ENCODE results near the gene VENTX. TPM values are rescaled to one million over a fixed set of nuclear protein-coding genes. Genes with fewer than 3 reads are reported as not detected.
"Not testable (repeated sequence)": the region's sequence is repeated elsewhere in the genome, so short reads cannot be mapped to it uniquely, and the experiment has no call there.

The VENTX gene
- total RNA-seq, 2 experiments from 2014 or later = not detected

DNA sequence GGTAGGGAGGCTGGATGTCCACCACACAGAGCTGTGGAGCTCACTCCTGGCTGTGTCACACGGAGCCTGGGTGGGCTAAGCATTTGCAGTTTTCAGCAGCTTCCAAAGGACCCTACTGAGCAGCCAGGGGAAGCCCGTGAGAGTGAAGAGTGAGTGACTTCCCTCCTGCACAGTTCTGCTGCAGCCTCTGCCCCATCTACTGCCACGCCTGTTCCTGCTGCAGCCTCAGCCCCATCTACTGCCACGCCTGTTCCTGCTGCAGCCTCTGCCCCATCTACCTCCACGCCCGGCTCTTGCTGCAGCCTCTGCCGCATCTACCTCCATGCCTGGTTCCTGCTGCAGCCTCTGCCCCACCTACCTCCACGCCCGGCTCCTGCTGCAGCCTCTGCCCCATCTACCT lies 26.8 kb downstream of the VENTX start:
- H3K36me3 Mint-ChIP-seq (ENCODE audit: low read depth) = peaks cover 26% of the 10 kb centered on the region
- ATAC-seq = no peak
- no peak overlapping the region for H3K27ac Mint-ChIP-seq
- H3K4me3 Mint-ChIP-seq = no peak overlapping the region
- CTCF ChIA-PET = interaction anchor here (0.6 to 1.5 kb wide), 2 partner anchors 11 to 205 kb away, joined by 4 to 7 read pairs; no protein-coding TSS in a partner anchor
- peaks cover 53% of the 10 kb centered on the region for H3K4me1 Mint-ChIP-seq
- peak; percentile 40 for DNase-seq
- no peaks in the 10 kb centered on the region for H3K27me3 Mint-ChIP-seq
- intact Hi-C loops (cut with DNase I, micrococcal nuclease) = loop anchor here (5.0 kb wide), 3 partner anchors 43 to 957 kb away; partner anchors contain the start of genes LRRC27 (in 1 of the 2), STK32C (in 1 of the 2), TUBGCP2 (in 1 of the 2) and ZNF511 (in 1 of the 2)
- H3K9me3 Mint-ChIP-seq (ENCODE audit: low read depth) = no peaks in the 10 kb centered on the region
- POLR2A ChIA-PET = no interaction called here

DNA sequence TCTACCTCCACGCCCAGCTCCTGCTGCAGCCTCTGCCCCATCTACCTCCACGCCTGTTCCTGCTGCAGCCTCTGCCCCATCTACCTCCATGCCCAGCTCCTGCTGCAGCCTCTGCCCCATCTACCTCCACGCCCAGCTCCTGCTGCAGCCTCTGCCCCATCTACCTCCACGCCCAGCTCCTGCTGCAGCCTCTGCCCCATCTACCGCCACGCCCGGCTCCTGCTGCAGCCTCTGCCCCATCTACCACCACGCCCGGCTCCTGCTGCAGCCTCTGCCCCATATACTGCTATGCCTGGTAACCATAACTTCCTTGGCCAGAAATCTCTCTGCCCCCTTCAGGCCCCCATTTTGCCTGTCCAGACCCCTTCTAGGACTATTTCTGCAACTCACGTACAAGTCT lies 27.4 kb downstream of the VENTX start:
- intact Hi-C loops (cut with DNase I, micrococcal nuclease); H3K4me3 Mint-ChIP-seq; ATAC-seq; POLR2A ChIA-PET; H3K27ac Mint-ChIP-seq; H3K9me3 Mint-ChIP-seq (ENCODE audit: low read depth); DNase-seq; H3K27me3 Mint-ChIP-seq: not testable (repeated sequence)
- CTCF ChIA-PET = interaction anchor here (1.5 kb wide), 1 partner anchor 10 kb away, joined by 7 read pairs; no protein-coding TSS in a partner anchor
- Mint-ChIP-seq H3K36me3 (ENCODE audit: low read depth) (peaks cover 27% of the 10 kb centered on the region), H3K4me1 (peaks cover 47% of the 10 kb centered on the region)

DNA sequence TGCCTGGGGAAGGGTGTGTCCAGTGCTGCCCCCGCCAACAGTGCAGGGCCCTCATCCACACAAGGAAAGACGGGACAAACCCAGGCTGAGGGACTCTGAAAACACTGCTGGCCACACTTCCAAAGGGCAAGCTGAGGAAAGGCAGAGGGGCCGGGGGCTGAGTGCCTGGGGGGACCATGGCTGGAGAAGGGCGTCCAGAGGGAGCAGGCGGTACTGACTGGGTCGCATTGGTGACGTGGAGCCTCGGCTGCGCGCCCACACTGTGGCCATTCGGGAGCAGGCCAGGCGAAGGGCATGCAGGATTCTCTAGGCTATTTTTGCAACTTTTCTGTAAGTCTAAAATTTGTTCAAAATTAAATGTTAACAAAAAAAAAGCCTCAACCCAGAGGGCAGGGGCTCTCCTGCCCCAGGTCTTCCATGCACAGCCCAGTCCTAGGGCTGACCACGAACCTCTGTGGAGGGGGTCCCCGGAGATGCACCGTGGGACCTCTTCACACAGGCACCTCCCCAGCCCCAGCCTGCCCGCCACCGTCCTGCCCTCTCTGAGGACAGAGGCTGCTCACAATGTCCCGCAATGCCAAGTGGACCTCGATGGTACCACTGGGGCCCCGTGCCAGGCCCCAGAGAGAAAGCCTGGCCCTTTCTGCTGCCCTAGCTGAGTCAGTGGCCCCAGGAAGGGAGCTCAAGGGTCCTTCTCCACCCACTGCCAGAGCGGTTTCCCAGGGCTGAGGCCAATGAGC lies 28.6 kb downstream of the VENTX start:
- Mint-ChIP-seq H3K36me3 (ENCODE audit: low read depth) (peaks cover 33% of the 10 kb centered on the region), H3K27me3 (no peaks in the 10 kb centered on the region), H3K4me1 (peaks cover 35% of the 10 kb centered on the region), H3K4me3 (no peak overlapping the region), H3K9me3 (ENCODE audit: low read depth) (no peaks in the 10 kb centered on the region), H3K27ac (no peak overlapping the region)
- ChIA-PET POLR2A (interaction anchor here (0.6 kb wide), 1 partner anchor 9 kb away, joined by 3 read pairs; no protein-coding TSS in a partner anchor), CTCF (interaction anchor here (1.1 kb wide), 1 partner anchor 497 kb away, joined by 3 read pairs; no protein-coding TSS in a partner anchor)
- intact Hi-C loops (cut with DNase I, micrococcal nuclease) = no loop called here
- no peak for DNase-seq
- no peak for ATAC-seq

DNA sequence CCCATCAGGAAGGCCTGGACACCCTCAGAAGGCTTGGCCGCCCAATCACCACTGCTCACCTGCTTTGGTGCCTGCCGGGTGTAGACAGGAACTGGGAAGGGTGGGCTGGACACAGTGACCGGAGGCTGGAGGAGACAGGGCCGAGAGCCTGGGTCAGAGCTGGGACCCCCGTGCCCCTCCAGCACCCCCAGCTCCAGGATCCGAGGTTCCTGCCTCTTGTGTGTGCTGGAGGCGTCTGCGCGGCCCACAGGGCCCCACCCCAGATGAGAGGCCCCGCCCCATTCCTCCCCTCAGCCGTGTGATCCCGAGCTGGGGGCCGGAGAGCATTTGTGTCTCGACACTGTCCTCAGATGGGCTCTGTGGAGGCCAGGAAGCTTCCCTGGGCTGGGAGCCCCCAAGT lies 29.6 kb downstream of the VENTX start:
- Mint-ChIP-seq H3K9me3 (ENCODE audit: low read depth) (no peaks in the 10 kb centered on the region), H3K36me3 (ENCODE audit: low read depth) (peaks cover 36% of the 10 kb centered on the region), H3K27ac (no peak overlapping the region), H3K27me3 (no peaks in the 10 kb centered on the region), H3K4me1 (peaks cover 31% of the 10 kb centered on the region), H3K4me3 (no peak overlapping the region)
- DNase-seq = no peak
- intact Hi-C loops (cut with DNase I, micrococcal nuclease) = no loop called here
- no peak for ATAC-seq
- CTCF ChIA-PET = interaction anchor here (0.5 kb wide), 1 partner anchor 224 kb away, joined by 3 read pairs; no protein-coding TSS in a partner anchor
- POLR2A ChIA-PET = no interaction called here

DNA sequence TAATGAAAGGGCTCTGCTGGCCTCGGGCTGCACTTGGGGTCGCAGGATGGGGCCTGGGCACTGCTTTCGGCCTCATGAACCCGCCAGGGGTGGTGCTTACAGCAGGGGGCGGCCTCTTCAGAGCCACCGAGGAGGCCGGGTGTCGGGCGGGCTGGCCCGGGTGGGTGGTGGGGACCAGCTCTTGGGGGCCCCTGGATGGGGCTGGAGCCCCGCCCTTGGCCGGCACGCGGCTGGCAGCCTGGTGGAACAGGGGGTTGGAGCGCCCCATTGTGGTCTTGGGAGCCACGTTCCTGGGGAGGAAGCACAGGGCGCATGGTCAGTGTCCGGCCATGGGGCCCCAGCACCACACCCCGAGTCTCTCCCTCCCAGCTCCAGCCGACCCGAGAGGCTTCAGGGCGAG lies 30.2 kb downstream of the VENTX start:
- ATAC-seq (no peak), DNase-seq (no peak)
- Mint-ChIP-seq H3K9me3 (ENCODE audit: low read depth) (no peaks in the 10 kb centered on the region), H3K27ac (no peak overlapping the region), H3K4me1 (peaks cover 26% of the 10 kb centered on the region), H3K4me3 (no peak overlapping the region), H3K27me3 (no peaks in the 10 kb centered on the region), H3K36me3 (ENCODE audit: low read depth) (peaks cover 36% of the 10 kb centered on the region)
- CTCF ChIA-PET = no interaction called here
- POLR2A ChIA-PET = no interaction called here
- intact Hi-C loops (cut with DNase I, micrococcal nuclease) = no loop called here

DNA sequence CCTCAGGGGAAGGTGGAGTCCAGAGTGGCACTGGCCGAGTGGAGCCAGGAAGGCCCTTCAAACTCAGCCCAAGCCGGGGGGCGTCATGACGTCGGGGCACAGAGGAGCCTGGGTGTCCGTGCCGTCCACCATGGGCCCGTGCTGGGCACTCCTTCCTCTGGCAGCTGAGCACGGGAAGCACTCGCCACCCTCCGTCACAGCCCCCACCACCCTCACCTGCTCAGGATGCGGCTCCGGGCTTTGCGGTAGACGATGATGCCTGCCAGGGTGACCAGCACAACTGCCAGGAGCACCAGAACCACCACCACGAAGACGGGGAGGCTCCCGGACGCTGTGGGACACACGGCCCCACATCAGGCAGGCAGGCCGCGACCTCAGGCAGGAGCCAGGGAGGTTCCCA lies 30.9 kb downstream of the VENTX start:
- intact Hi-C loops (cut with DNase I, micrococcal nuclease) = no loop called here
- Mint-ChIP-seq H3K36me3 (ENCODE audit: low read depth) (peaks cover 32% of the 10 kb centered on the region), H3K4me1 (peaks cover 21% of the 10 kb centered on the region), H3K27me3 (no peaks in the 10 kb centered on the region), H3K27ac (no peak overlapping the region), H3K9me3 (ENCODE audit: low read depth) (no peaks in the 10 kb centered on the region), H3K4me3 (no peak overlapping the region)
- ChIA-PET POLR2A (no interaction called here), CTCF (no interaction called here)
- ATAC-seq = no peak
- DNase-seq = no peak

DNA sequence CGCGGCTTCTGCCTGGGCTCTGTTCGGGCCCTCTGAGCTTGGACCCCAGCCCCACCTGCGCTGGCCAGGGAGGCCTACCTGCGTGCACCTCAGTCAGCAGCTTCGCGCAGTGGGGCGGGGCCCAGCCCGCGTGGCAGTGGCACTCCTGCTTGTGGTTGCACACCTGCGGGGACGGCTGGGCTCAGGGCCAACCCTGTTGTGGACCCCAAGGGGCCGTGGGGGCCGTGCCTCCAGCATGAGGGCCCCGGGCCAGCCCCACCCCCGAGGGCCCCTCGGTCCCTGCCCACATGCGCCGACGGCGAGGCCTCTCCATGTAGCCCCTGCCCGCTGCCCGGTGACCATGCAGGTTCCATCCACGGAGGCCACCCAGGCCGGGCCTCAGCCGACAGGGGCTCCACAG lies 31.7 kb downstream of the VENTX start:
- POLR2A ChIA-PET = no interaction called here
- H3K36me3 Mint-ChIP-seq (ENCODE audit: low read depth) = peaks cover 26% of the 10 kb centered on the region
- peaks cover 15% of the 10 kb centered on the region for H3K4me1 Mint-ChIP-seq
- no peaks in the 10 kb centered on the region for H3K9me3 Mint-ChIP-seq (ENCODE audit: low read depth)
- CTCF ChIA-PET = no interaction called here
- ATAC-seq (no peak), DNase-seq (no peak)
- H3K27ac Mint-ChIP-seq = no peak overlapping the region
- H3K27me3 Mint-ChIP-seq = no peaks in the 10 kb centered on the region
- H3K4me3 Mint-ChIP-seq = no peak overlapping the region
- intact Hi-C loops (cut with DNase I, micrococcal nuclease) = no loop called here

DNA sequence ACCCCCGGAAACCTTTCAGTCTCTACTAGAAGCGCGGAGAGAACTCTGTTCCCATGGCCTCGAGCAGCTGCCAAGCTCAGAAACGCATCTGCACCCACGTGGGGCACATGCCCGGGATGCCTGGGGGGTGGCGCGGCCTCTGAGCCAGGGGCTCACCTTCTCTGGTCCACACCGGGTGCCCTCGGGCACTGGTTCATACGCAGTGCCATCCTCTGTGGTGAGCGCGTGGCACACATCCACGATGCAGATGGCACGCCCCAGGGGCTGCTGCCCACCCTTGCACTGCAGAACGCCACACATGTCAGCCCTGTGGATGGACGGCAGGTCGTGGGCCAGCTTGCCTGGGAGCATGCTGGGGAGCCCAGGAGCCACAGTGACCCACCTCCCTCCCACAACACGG lies 32.5 kb downstream of the VENTX start:
- peaks cover 13% of the 10 kb centered on the region for H3K4me1 Mint-ChIP-seq
- no peaks in the 10 kb centered on the region for H3K9me3 Mint-ChIP-seq (ENCODE audit: low read depth)
- intact Hi-C loops (cut with DNase I, micrococcal nuclease) = no loop called here
- no peak overlapping the region for H3K4me3 Mint-ChIP-seq
- H3K27me3 Mint-ChIP-seq = no peaks in the 10 kb centered on the region
- DNase-seq (no peak), ATAC-seq (no peak)
- H3K36me3 Mint-ChIP-seq (ENCODE audit: low read depth) = peaks cover 30% of the 10 kb centered on the region
- ChIA-PET CTCF (no interaction called here), POLR2A (no interaction called here)
- no peak overlapping the region for H3K27ac Mint-ChIP-seq

DNA sequence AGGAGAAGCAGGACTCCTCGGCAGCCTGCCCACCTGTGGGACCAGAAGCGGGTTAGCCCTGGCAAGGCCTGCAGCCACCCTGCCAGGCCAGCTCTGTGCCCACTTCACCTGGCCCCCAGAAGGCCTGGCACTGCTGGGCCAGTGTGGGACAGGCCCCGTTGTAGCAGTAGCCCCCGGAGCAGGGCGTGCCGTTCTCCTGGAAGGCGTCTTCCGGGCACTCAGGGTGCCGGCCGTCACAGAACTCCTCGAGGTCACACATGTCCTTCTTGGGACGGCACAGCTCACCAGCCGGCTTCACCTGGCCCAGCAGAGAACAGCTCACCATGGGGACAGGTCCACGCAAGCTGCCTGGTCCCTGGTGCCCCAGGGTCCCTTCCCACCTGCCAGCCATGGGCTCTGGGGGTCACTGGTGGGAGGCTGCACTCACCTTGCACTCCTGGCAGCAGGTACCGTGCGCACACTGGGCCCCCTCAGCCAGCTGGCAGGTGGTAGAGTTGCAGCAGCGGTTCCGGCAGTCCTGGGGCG lies 33.2 kb downstream of the VENTX start:
- Mint-ChIP-seq H3K27me3 (no peaks in the 10 kb centered on the region), H3K4me3 (no peak overlapping the region), H3K9me3 (ENCODE audit: low read depth) (no peaks in the 10 kb centered on the region), H3K4me1 (peaks cover 7% of the 10 kb centered on the region), H3K36me3 (ENCODE audit: low read depth) (peaks cover 25% of the 10 kb centered on the region), H3K27ac (no peak overlapping the region)
- CTCF ChIA-PET = no interaction called here
- no peak for ATAC-seq
- POLR2A ChIA-PET = no interaction called here
- no peak for DNase-seq
- intact Hi-C loops (cut with DNase I, micrococcal nuclease) = no loop called here

DNA sequence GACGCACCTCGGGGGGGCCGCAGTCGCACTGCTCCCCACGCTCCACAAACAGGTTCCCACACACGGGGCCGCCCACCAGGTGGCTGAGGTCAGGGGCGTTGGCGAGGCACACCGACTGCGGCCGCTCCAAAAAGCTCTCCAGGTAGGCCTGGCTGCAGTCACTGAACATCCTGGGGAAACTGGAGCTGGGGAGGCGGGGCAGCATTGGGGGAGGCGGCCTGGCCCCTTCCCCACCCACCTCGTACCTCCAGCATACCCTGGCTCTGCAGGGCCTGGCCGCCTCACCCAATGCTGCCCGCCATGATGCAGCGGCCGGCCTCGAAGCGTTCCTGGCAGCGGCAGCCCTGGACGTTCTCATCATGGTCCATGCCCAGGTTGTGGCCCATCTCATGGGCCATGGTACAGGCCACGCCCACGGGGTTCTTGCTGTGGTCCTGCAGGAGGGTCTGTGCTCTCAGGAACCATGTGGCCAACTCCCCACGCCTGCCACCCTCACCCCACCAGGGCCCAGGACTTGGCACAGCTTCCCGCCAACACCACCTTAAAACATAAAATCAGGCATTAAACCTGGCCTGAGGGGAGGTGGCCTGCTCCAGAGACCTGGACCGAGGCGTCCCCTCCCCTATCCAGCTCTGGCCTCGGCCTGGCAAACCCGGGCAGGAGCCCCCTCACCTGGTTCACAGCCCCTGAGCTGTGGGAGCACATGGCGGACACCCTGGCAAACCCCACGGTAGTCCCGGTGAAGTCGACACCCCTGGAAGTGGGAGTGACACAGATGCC lies 34.1 kb downstream of the VENTX start:
- no peak overlapping the region for H3K4me3 Mint-ChIP-seq
- POLR2A ChIA-PET = no interaction called here
- CTCF ChIA-PET = interaction anchor here (0.6 kb wide), 1 partner anchor 36 kb away, joined by 3 read pairs; no protein-coding TSS in a partner anchor
- DNase-seq (no peak), ATAC-seq (no peak)
- intact Hi-C loops (cut with DNase I, micrococcal nuclease) = no loop called here
- peaks cover 22% of the 10 kb centered on the region for H3K36me3 Mint-ChIP-seq (ENCODE audit: low read depth)
- H3K27me3 Mint-ChIP-seq = no peaks in the 10 kb centered on the region
- peaks cover 3% of the 10 kb centered on the region for H3K4me1 Mint-ChIP-seq
- no peak overlapping the region for H3K27ac Mint-ChIP-seq
- no peaks in the 10 kb centered on the region for H3K9me3 Mint-ChIP-seq (ENCODE audit: low read depth)

DNA sequence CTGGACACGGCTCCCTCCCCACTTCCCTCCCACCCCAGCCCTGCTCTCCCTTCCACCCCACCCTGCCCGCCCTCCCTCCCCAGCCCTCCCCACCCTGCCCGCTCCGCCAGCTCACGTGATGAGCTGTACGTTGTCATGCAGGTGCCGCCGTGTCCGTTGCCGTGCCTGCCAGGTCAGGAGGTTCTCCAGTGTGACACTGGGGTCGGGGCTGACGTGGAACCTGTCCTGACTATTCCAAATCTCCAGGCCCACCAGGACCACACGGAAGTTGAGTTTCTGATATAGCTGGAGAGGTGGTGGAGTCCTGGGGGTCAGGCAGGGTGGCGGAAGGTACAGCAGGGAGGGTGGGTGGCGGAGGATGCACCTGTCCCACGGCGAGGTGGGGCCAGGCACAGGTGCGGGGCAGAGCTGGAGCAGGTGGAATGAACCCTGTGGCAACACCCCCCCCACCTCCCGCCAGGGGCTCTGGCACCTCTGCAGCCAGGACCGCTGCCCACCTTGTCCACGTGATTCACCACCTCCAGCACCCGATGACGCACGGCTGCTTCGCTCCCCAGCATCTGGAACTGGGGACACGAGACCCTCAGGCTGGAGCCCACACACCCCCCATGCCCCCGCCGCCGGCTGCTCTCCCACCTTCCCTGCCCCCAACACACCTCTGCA lies 34.8 kb downstream of the VENTX start:
- POLR2A ChIA-PET = no interaction called here
- Mint-ChIP-seq H3K27me3 (no peaks in the 10 kb centered on the region), H3K27ac (no peak overlapping the region), H3K4me1 (peaks cover 3% of the 10 kb centered on the region), H3K4me3 (no peak overlapping the region), H3K9me3 (ENCODE audit: low read depth) (no peaks in the 10 kb centered on the region), H3K36me3 (ENCODE audit: low read depth) (peaks cover 22% of the 10 kb centered on the region)
- intact Hi-C loops (cut with DNase I, micrococcal nuclease) = no loop called here
- no peak for DNase-seq
- ATAC-seq = no peak
- CTCF ChIA-PET = no interaction called here

All from activated CD4-positive, alpha-beta T cell treated with anti-CD3 and anti-CD28 coated beads for 36 hours (primary cell).